HG03565 (cell line): ENCODE data around the gene DCAKD.

ENCODE experiments used
- ATAC-seq: cut with Tn5 transposase; IDR thresholded peaks from one replicate; pipeline ENCODE4 v1.9.1; 2021; ENCODE audit warnings: mild to moderate bottlenecking, moderate library complexity; ENCODE audit not compliant: unreplicated experiment

Gene DCAKD

GRCh38 chr17:45031231-45032173 is 19.9 kb downstream of the DCAKD start:
- ATAC-seq: no peak

- ATAC-seq: no peak
These were observed 20.7 kb downstream of the DCAKD start for GRCh38 chr17:45030733-45031132.

- ATAC-seq: no peak
These were observed 21.5 kb downstream of the DCAKD start for GRCh38 chr17:45029758-45030423.

- ATAC-seq: no peak
These were observed 22.3 kb downstream of the DCAKD start for GRCh38 chr17:45029096-45029495.

- ATAC-seq: no peak
These were observed 28.6 kb downstream of the DCAKD start for GRCh38 chr17:45022655-45023339.

- ATAC-seq: no peak
These were observed 29.2 kb downstream of the DCAKD start for GRCh38 chr17:45022288-45022648.

- no peak for ATAC-seq
These were observed 29.7 kb downstream of the DCAKD start for GRCh38 chr17:45021607-45022287.

GRCh38 chr17:45020354-45021138 is 30.9 kb downstream of the DCAKD start:
- no peak for ATAC-seq

GRCh38 chr17:45018848-45019711 is 32.4 kb downstream of the DCAKD start:
- no peak for ATAC-seq

GRCh38 chr17:45018514-45018847 is 33.0 kb downstream of the DCAKD start:
- ATAC-seq: no peak

- no peak for ATAC-seq
These were observed 34.6 kb downstream of the DCAKD start for GRCh38 chr17:45016823-45017222.

GRCh38 chr17:45016237-45016636 is 35.2 kb downstream of the DCAKD start:
- no peak for ATAC-seq

GRCh38 chr17:45013021-45013997 is 38.1 kb downstream of the DCAKD start:
- no peak for ATAC-seq

- ATAC-seq: no peak
These were observed 39.7 kb downstream of the DCAKD start for GRCh38 chr17:45011767-45012166.

- no peak for ATAC-seq
These were observed 41.6 kb downstream of the DCAKD start for GRCh38 chr17:45009676-45010467.

- no peak for ATAC-seq
These were observed 43.2 kb downstream of the DCAKD start for GRCh38 chr17:45008216-45008615.

GRCh38 chr17:45006927-45007461 is 44.4 kb downstream of the DCAKD start:
- ATAC-seq: no peak
